B cell (primary cell): ENCODE measurements around the gene UPF1. TPM values are rescaled to one million over a fixed set of nuclear protein-coding genes. Genes with fewer than 3 reads are reported as not detected.

Source experiments
- ATAC-seq: fragments of 200-7000 bp; cut with Tn5 transposase; one replicate; pipeline ENCODE4 v1.10.0; 2021; ENCODE audit warnings: low read depth, mild to moderate bottlenecking, moderate number of reproducible peaks, moderate library complexity
- CTCF ChIA-PET: fragments of 350-600 bp; sonication (Branson Sonifier 250); formaldehyde crosslinking; loops from one replicate; lab custom pipeline; 2021; ENCODE audit warnings: antibody characterized with exemption, inconsistent platforms; lab: Charles Lee
- POLR2A ChIA-PET: fragments of 350-600 bp; sonication (Branson Sonifier 250); formaldehyde crosslinking; loops from one replicate; lab custom pipeline; 2021; ENCODE audit warnings: antibody characterized with exemption; lab: Charles Lee
- DNase-seq: peaks from one replicate; pipeline ENCODE4 v3.0.0; 2013
- H2AFZ ChIP-seq: 2 replicates; pipeline ENCODE4 v1.6.1; 2012; ENCODE audit warnings: mild to moderate bottlenecking, low read depth, low read length; ENCODE audit not compliant: insufficient read depth, poor library complexity, severe bottlenecking
- H3K27ac ChIP-seq, 2 donors: 1 replicate in 1 of 2; 2 replicates in 1 of 2; pipeline ENCODE4 v1.5.1; 2012 to 2013; ENCODE audit warnings: low read length in 2 of 2, mild to moderate bottlenecking in 2 of 2, moderate library complexity in 1 of 2
- H3K27me3 ChIP-seq, 4 experiments: fragments of 200-600 bp in 1 of 4; sonication (generic) in 1 of 4; replicated peaks in 1 of 4; 1 replicate in 2 of 4; 2 replicates in 2 of 4; pipeline versions ENCODE4 v1.6.1 to v1.7.0; 2013 to 2016; ENCODE audit warnings: low read length in 3 of 4, mild to moderate bottlenecking in 2 of 4, mixed read lengths in 1 of 4, moderate library complexity in 1 of 4; ENCODE audit not compliant: insufficient read depth in 4 of 4, control insufficient read depth in 3 of 4; ENCODE audit errors: control extremely low read depth in 1 of 4
- H3K36me3 ChIP-seq, 2 experiments: replicated peaks in 1 of 2; 1 replicate in 1 of 2; 2 replicates in 1 of 2; pipeline versions ENCODE4 v1.6.1 to v1.7.1; 2013; ENCODE audit warnings: low read length in 1 of 2; ENCODE audit not compliant: insufficient read depth in 2 of 2, control insufficient read depth in 1 of 2; ENCODE audit errors: control extremely low read depth in 1 of 2, extremely low read depth in 1 of 2
- H3K4me1 ChIP-seq, 2 donors: fragments of 200-600 bp in 1 of 2; sonication (generic) in 1 of 2; 1 replicate in 1 of 2; 2 replicates in 1 of 2; pipeline versions ENCODE4 v1.5.1 to v1.6.1; 2013 to 2017; ENCODE audit warnings: low read length in 2 of 2; ENCODE audit not compliant: control insufficient read depth in 2 of 2, insufficient read depth in 2 of 2
- H3K4me2 ChIP-seq: replicated peaks from 2 replicates; pipeline ENCODE3; 2012; ENCODE audit warnings: mild to moderate bottlenecking, low read depth, low read length; ENCODE audit not compliant: poor library complexity, severe bottlenecking
- H3K4me3 ChIP-seq, 5 experiments: fragments of 200-600 bp in 1 of 5; sonication (generic) in 1 of 5; 1 replicate in 3 of 5; 2 replicates in 2 of 5; pipeline versions ENCODE4 v1.5.1 to v1.7.0; 2011 to 2016; ENCODE audit warnings: low read length in 4 of 5, mild to moderate bottlenecking in 4 of 5, low read depth in 2 of 5, control low read depth in 1 of 5, moderate library complexity in 1 of 5; ENCODE audit not compliant: insufficient read depth in 1 of 5; ENCODE audit errors: control extremely low read depth in 1 of 5, extremely low read depth in 1 of 5
- H3K79me2 ChIP-seq: fragments of 200-600 bp; sonication (generic); one replicate; pipeline ENCODE4 v1.6.0; 2016; ENCODE audit warnings: low read length; ENCODE audit not compliant: control insufficient read depth, insufficient read depth
- H3K9ac ChIP-seq: fragments of 200-600 bp; sonication (generic); 2 replicates; pipeline ENCODE4 v1.6.1; 2017; ENCODE audit warnings: mild to moderate bottlenecking, low read length, moderate library complexity
- H3K9me3 ChIP-seq, 3 donors: one replicate each; pipeline versions ENCODE4 v1.6.1 to v1.7.1; 2013; ENCODE audit warnings: low read length in 2 of 3; ENCODE audit not compliant: control insufficient read depth in 2 of 3, insufficient read depth in 1 of 3; ENCODE audit errors: control extremely low read depth in 1 of 3
- H4K20me1 ChIP-seq: 2 replicates; pipeline ENCODE4 v1.6.0; 2012; ENCODE audit warnings: mild to moderate bottlenecking, low read length; ENCODE audit not compliant: insufficient read depth, control insufficient read depth, poor library complexity, severe bottlenecking
- H3K27ac Mint-ChIP-seq: one replicate; pipeline ENCODE4 v1.8.0; 2021; ENCODE audit warnings: mixed read lengths
- H3K27me3 Mint-ChIP-seq: one replicate; pipeline ENCODE4 v1.8.0; 2021; ENCODE audit warnings: mixed read lengths
- H3K4me1 Mint-ChIP-seq: one replicate; pipeline ENCODE4 v1.8.0; 2021; ENCODE audit warnings: mixed read lengths
- H3K4me3 Mint-ChIP-seq: one replicate; pipeline ENCODE4 v1.8.0; 2021; ENCODE audit warnings: mixed read lengths
- H3K9me3 Mint-ChIP-seq: one replicate; pipeline ENCODE4 v1.8.0; 2022; ENCODE audit warnings: mixed read lengths; ENCODE audit not compliant: insufficient read depth
- EZH2 ChIP-seq: IDR thresholded peaks from 2 replicates; pipeline ENCODE4 v1.6.1; 2012; ENCODE audit warnings: borderline replicate concordance, low read depth, mild to moderate bottlenecking, moderate library complexity, low read length; ENCODE audit not compliant: insufficient read depth, poor library complexity, severe bottlenecking
- WGBS: methylation state at CpG from one replicate; pipeline ENCODE4 v1.1.5; 2013; ENCODE audit warnings: missing lambda C conversion rate; ENCODE audit not compliant: insufficient coverage; 5-methylcytosine and 5-hydroxymethylcytosine counted together
- intact Hi-C: fragments of 100-400 bp; cut with micrococcal nuclease; formaldehyde crosslinking; loops from one replicate; pipeline ENCODE4 v1.10.0; 2022
- polyA plus RNA-seq: library from polyadenylated mRNA; depleted of rRNA; stranded (reverse); fragments of >200 nt; gene quantifications from 2 replicates; pipeline ENCODE4 v1.2.3, GENCODE V29; 2012
- total RNA-seq, 2 donors: library from RNA; stranded (reverse); fragments of 120-200 nt in 1 of 2; gene quantifications; 1 replicate in 1 of 2; 2 replicates in 1 of 2; pipeline versions ENCODE4 v1.2.3 to v1.2.4, GENCODE V29; 2013 to 2022
- TF ChIP-seq, protein P1 (sequence below): fragments of 200-600 bp; IDR thresholded peaks from one replicate; pipeline ENCODE4 v1.8.0; 2022; ENCODE audit warnings: antibody characterized with exemption, mild to moderate bottlenecking

Gene UPF1
- total and polyA plus RNA-seq, 2 donors (not counting 1 experiment from before 2014, with no cell fraction given) = 51.9 to 98.6 TPM

GRCh38 chr19:18802354-18802753 is 29.4 kb upstream of the UPF1 start:
- H3K4me3 Mint-ChIP-seq = no peak overlapping the region
- Histone ChIP-seq H3K9ac (no peak overlapping the region), H3K4me2 (no peak overlapping the region), H3K27me3 (peaks cover 0 to 24% (median 1%) of the 10 kb centered on the region in 4 experiments), H3K27ac (no peak overlapping the region), H3K4me1 (no peaks in the 10 kb centered on the region), H3K4me3 (no peak overlapping the region), H4K20me1 (no peaks in the 10 kb centered on the region), H3K36me3 (no peaks in the 10 kb centered on the region), H3K79me2 (no peaks in the 10 kb centered on the region), H2AFZ (no peak overlapping the region), H3K9me3 (peaks cover 0 to 21% (median 0%) of the 10 kb centered on the region in 3 donors)
- DNase-seq = no peak
- H3K27me3 Mint-ChIP-seq = peaks cover 9% of the 10 kb centered on the region
- ChIA-PET CTCF (no interaction called here), POLR2A (no interaction called here)
- ATAC-seq = no peak
- intact Hi-C loops = no loop called here
- TF ChIP-seq, protein P1, sequence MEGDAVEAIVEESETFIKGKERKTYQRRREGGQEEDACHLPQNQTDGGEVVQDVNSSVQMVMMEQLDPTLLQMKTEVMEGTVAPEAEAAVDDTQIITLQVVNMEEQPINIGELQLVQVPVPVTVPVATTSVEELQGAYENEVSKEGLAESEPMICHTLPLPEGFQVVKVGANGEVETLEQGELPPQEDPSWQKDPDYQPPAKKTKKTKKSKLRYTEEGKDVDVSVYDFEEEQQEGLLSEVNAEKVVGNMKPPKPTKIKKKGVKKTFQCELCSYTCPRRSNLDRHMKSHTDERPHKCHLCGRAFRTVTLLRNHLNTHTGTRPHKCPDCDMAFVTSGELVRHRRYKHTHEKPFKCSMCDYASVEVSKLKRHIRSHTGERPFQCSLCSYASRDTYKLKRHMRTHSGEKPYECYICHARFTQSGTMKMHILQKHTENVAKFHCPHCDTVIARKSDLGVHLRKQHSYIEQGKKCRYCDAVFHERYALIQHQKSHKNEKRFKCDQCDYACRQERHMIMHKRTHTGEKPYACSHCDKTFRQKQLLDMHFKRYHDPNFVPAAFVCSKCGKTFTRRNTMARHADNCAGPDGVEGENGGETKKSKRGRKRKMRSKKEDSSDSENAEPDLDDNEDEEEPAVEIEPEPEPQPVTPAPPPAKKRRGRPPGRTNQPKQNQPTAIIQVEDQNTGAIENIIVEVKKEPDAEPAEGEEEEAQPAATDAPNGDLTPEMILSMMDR = no peak
- no peak for TF ChIP-seq EZH2
- no peaks in the 10 kb centered on the region for H3K9me3 Mint-ChIP-seq
- 80% methylated on average over 9 of the region's 11 CpGs for WGBS
- H3K27ac Mint-ChIP-seq = no peak overlapping the region
- no peaks in the 10 kb centered on the region for H3K4me1 Mint-ChIP-seq

GRCh38 chr19:18803550-18804138 is 28.1 kb upstream of the UPF1 start:
- Histone ChIP-seq H3K79me2 (no peaks in the 10 kb centered on the region), H4K20me1 (no peaks in the 10 kb centered on the region), H3K27ac (no peak overlapping the region), H3K9me3 (peaks cover 0 to 21% (median 0%) of the 10 kb centered on the region in 3 donors), H3K4me2 (no peak overlapping the region), H3K4me1 (no peaks in the 10 kb centered on the region), H3K27me3 (peaks cover 0 to 18% (median 1%) of the 10 kb centered on the region in 4 experiments), H3K4me3 (no peak overlapping the region), H2AFZ (no peak overlapping the region), H3K9ac (no peak overlapping the region), H3K36me3 (no peaks in the 10 kb centered on the region)
- Mint-ChIP-seq H3K27ac (no peak overlapping the region), H3K27me3 (peaks cover 7% of the 10 kb centered on the region), H3K9me3 (no peaks in the 10 kb centered on the region), H3K4me1 (no peaks in the 10 kb centered on the region), H3K4me3 (no peak overlapping the region)
- ATAC-seq (no peak), DNase-seq (no peak)
- 83% methylated on average over 4 of the region's 5 CpGs for WGBS
- POLR2A ChIA-PET = no interaction called here
- TF ChIP-seq, protein P1 = no peak
- TF ChIP-seq EZH2 = no peak
- intact Hi-C loops = no loop called here
- CTCF ChIA-PET = no interaction called here
